Osteoblast (primary cell): Measurements from ENCODE around the gene EML1. TPM values are rescaled to one million over a fixed set of nuclear protein-coding genes. Genes with fewer than 3 reads are reported as not detected.

Source experiments
- DNase-seq: peaks from one replicate; pipeline ENCODE4 v3.0.0; 2011; ENCODE audit warnings: low spot score, mixed read lengths; ENCODE audit not compliant: insufficient read length; ENCODE audit errors: missing footprints
- H2AFZ ChIP-seq: 2 replicates; pipeline ENCODE4 v1.6.0; 2011; ENCODE audit warnings: mild to moderate bottlenecking, low read length
- H3K27ac ChIP-seq: 2 replicates; pipeline ENCODE4 v1.5.1; 2011; ENCODE audit warnings: mild to moderate bottlenecking, low read depth, low read length, moderate library complexity
- H3K27me3 ChIP-seq: 2 replicates; pipeline ENCODE4 v1.6.0; 2012; ENCODE audit warnings: mild to moderate bottlenecking, control low read depth, inconsistent platforms, low read length, moderate library complexity; ENCODE audit not compliant: insufficient read depth
- H3K36me3 ChIP-seq: 2 replicates; pipeline ENCODE4 v1.5.1; 2011; ENCODE audit warnings: mild to moderate bottlenecking, low read length, control low read depth, moderate library complexity; ENCODE audit not compliant: insufficient read depth
- H3K4me1 ChIP-seq: 2 replicates; pipeline ENCODE4 v1.5.1; 2011; ENCODE audit warnings: mild to moderate bottlenecking, low read length, control low read depth, moderate library complexity; ENCODE audit not compliant: insufficient read depth
- H3K4me2 ChIP-seq: 2 replicates; pipeline ENCODE4 v1.6.0; 2011; ENCODE audit warnings: mild to moderate bottlenecking, low read length; ENCODE audit not compliant: insufficient read depth
- H3K4me3 ChIP-seq: fragments of 200-600 bp; sonication (generic); 3 replicates; pipeline ENCODE4 v1.5.1; 2012; ENCODE audit warnings: mild to moderate bottlenecking, low read length, inconsistent platforms; ENCODE audit not compliant: insufficient read depth
- H3K79me2 ChIP-seq: 2 replicates; pipeline ENCODE4 v1.6.0; 2012; ENCODE audit warnings: mild to moderate bottlenecking, low read length, control low read depth, inconsistent platforms; ENCODE audit not compliant: insufficient read depth
- H3K9me3 ChIP-seq: 2 replicates; pipeline ENCODE4 v1.5.1; 2011; ENCODE audit warnings: low read depth, low read length, control low read depth
- H4K20me1 ChIP-seq: 2 replicates; pipeline ENCODE4 v1.6.0; 2012; ENCODE audit warnings: mild to moderate bottlenecking, low read length, control low read depth; ENCODE audit not compliant: insufficient read depth
- total RNA-seq: library from RNA; depleted of rRNA; stranded (reverse); fragments of >200 nt; gene quantifications from 2 replicates; pipeline ENCODE4 v1.2.3, GENCODE V29; 2012
- TF ChIP-seq, protein P1 (sequence below): IDR thresholded peaks from 2 replicates; pipeline ENCODE4 v1.5.1; 2011; ENCODE audit warnings: mild to moderate bottlenecking, low read depth, low read length, moderate library complexity; ENCODE audit errors: extremely low read depth

The EML1 gene
- total RNA-seq, 1 donor = 46.7 TPM

GRCh38 chr14:99816217-99816616, 23.0 kb downstream of the EML1 start:
- no peak overlapping the region for H3K4me3 ChIP-seq
- H3K4me2 ChIP-seq = no peak overlapping the region
- H3K79me2 ChIP-seq = peaks cover 41% of the 10 kb centered on the region
- no peaks in the 10 kb centered on the region for H3K9me3 ChIP-seq
- H2AFZ ChIP-seq = no peak overlapping the region
- no peaks in the 10 kb centered on the region for H3K36me3 ChIP-seq
- no peaks in the 10 kb centered on the region for H3K4me1 ChIP-seq
- TF ChIP-seq, protein P1, sequence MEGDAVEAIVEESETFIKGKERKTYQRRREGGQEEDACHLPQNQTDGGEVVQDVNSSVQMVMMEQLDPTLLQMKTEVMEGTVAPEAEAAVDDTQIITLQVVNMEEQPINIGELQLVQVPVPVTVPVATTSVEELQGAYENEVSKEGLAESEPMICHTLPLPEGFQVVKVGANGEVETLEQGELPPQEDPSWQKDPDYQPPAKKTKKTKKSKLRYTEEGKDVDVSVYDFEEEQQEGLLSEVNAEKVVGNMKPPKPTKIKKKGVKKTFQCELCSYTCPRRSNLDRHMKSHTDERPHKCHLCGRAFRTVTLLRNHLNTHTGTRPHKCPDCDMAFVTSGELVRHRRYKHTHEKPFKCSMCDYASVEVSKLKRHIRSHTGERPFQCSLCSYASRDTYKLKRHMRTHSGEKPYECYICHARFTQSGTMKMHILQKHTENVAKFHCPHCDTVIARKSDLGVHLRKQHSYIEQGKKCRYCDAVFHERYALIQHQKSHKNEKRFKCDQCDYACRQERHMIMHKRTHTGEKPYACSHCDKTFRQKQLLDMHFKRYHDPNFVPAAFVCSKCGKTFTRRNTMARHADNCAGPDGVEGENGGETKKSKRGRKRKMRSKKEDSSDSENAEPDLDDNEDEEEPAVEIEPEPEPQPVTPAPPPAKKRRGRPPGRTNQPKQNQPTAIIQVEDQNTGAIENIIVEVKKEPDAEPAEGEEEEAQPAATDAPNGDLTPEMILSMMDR = no peak
- no peak for DNase-seq
- peaks cover 89% of the 10 kb centered on the region for H4K20me1 ChIP-seq
- no peak overlapping the region for H3K27ac ChIP-seq
- H3K27me3 ChIP-seq = peaks cover 3% of the 10 kb centered on the region

GRCh38 chr14:99816642-99817041, 23.4 kb downstream of the EML1 start:
- TF ChIP-seq, protein P1 = no peak
- no peaks in the 10 kb centered on the region for H3K36me3 ChIP-seq
- peaks cover 38% of the 10 kb centered on the region for H3K79me2 ChIP-seq
- no peak overlapping the region for H2AFZ ChIP-seq
- no peak overlapping the region for H3K27ac ChIP-seq
- H3K4me2 ChIP-seq = no peak overlapping the region
- H3K27me3 ChIP-seq = peaks cover 3% of the 10 kb centered on the region
- no peaks in the 10 kb centered on the region for H3K9me3 ChIP-seq
- H4K20me1 ChIP-seq = peaks cover 91% of the 10 kb centered on the region
- DNase-seq = no peak
- no peak overlapping the region for H3K4me3 ChIP-seq
- H3K4me1 ChIP-seq = peaks cover 2% of the 10 kb centered on the region

GRCh38 chr14:99817331-99817730, 24.1 kb downstream of the EML1 start:
- Histone ChIP-seq H3K4me2 (no peak overlapping the region), H4K20me1 (peaks cover 92% of the 10 kb centered on the region), H3K4me1 (peaks cover 5% of the 10 kb centered on the region), H3K79me2 (peaks cover 31% of the 10 kb centered on the region), H3K27ac (no peak overlapping the region), H2AFZ (no peak overlapping the region), H3K9me3 (no peaks in the 10 kb centered on the region), H3K4me3 (no peak overlapping the region), H3K27me3 (peaks cover 3% of the 10 kb centered on the region), H3K36me3 (no peaks in the 10 kb centered on the region)
- TF ChIP-seq, protein P1 = no peak
- DNase-seq = no peak

- Histone ChIP-seq H3K9me3 (no peaks in the 10 kb centered on the region), H3K4me3 (no peak overlapping the region), H2AFZ (no peak overlapping the region), H3K27ac (no peak overlapping the region), H3K4me2 (no peak overlapping the region), H4K20me1 (peaks cover 93% of the 10 kb centered on the region), H3K27me3 (peaks cover 3% of the 10 kb centered on the region), H3K4me1 (peaks cover 5% of the 10 kb centered on the region), H3K79me2 (peaks cover 30% of the 10 kb centered on the region), H3K36me3 (no peaks in the 10 kb centered on the region)
- no peak for DNase-seq
- TF ChIP-seq, protein P1 = no peak
Observed at GRCh38 chr14:99818503-99819036, 25.4 kb downstream of the EML1 start.
